OCI-LY1 (cell line): ENCODE data around the gene ANKRD33B.

Experiments
- H2AFZ ChIP-seq: fragments of 200-600 bp; sonication (generic), shearing (Covaris generic); 2 replicates; pipeline ENCODE4 v1.6.0; 2014; ENCODE audit warnings: antibody characterized with exemption, mild to moderate bottlenecking, low read length
- H3F3A ChIP-seq: fragments of 200-600 bp; sonication (generic), shearing (Covaris generic); 2 replicates; pipeline ENCODE4 v1.6.0; 2014; ENCODE audit warnings: mild to moderate bottlenecking, antibody characterized with exemption, low read length, moderate library complexity; ENCODE audit not compliant: insufficient read depth
- H3K27ac ChIP-seq: fragments of 200-600 bp; sonication (generic); 2 replicates; pipeline ENCODE4 v1.5.1; 2014; ENCODE audit warnings: low read length, mixed run types, mild to moderate bottlenecking, low read depth; ENCODE audit not compliant: poor library complexity, severe bottlenecking
- H3K27me3 ChIP-seq: fragments of 200-600 bp; sonication (generic); 2 replicates; pipeline ENCODE4 v1.6.0; 2014; ENCODE audit warnings: antibody characterized with exemption, mild to moderate bottlenecking, low read length, moderate library complexity; ENCODE audit not compliant: insufficient read depth
- H3K36me3 ChIP-seq: fragments of 200-600 bp; sonication (generic); 2 replicates; pipeline ENCODE4 v1.6.1; 2014; ENCODE audit warnings: mild to moderate bottlenecking, antibody characterized with exemption, low read length, moderate library complexity, mixed read lengths; ENCODE audit not compliant: insufficient read depth
- H3K4me1 ChIP-seq: fragments of 200-600 bp; sonication (generic); 2 replicates; pipeline ENCODE4 v1.5.1; 2014; ENCODE audit warnings: mild to moderate bottlenecking, low read length, moderate library complexity; ENCODE audit not compliant: insufficient read depth, severe bottlenecking
- H3K4me2 ChIP-seq: fragments of 200-600 bp; sonication (generic), shearing (Covaris generic); 2 replicates; pipeline ENCODE4 v1.6.1; 2014; ENCODE audit warnings: low read length
- H3K4me3 ChIP-seq: fragments of 200-600 bp; sonication (generic); 2 replicates; pipeline ENCODE4 v1.5.1; 2014; ENCODE audit warnings: low read length, low read depth, mild to moderate bottlenecking, mixed read lengths; ENCODE audit not compliant: poor library complexity, severe bottlenecking
- H3K79me2 ChIP-seq: fragments of 200-600 bp; shearing (Covaris generic); 2 replicates; pipeline ENCODE4 v1.6.1; 2016; ENCODE audit warnings: mixed run types, low read length, mixed read lengths; ENCODE audit not compliant: insufficient read depth
- H3K9ac ChIP-seq: fragments of 200-600 bp; sonication (generic), shearing (Covaris generic); 2 replicates; pipeline ENCODE4 v1.6.1; 2014; ENCODE audit warnings: mild to moderate bottlenecking, low read length, mixed read lengths
- H3K9me2 ChIP-seq: fragments of 200-600 bp; sonication (generic), shearing (Covaris generic); 2 replicates; pipeline ENCODE4 v1.6.1; 2014; ENCODE audit warnings: low read depth, mild to moderate bottlenecking, low read length, mixed read lengths
- H3K9me3 ChIP-seq: fragments of 200-600 bp; shearing (Covaris generic); 2 replicates; pipeline ENCODE4 v1.6.1; 2014; ENCODE audit warnings: low read length, mixed read lengths
- H4K20me1 ChIP-seq: fragments of 200-600 bp; sonication (generic), shearing (Covaris generic); 2 replicates; pipeline ENCODE4 v1.6.0; 2016; ENCODE audit warnings: mild to moderate bottlenecking, low read length; ENCODE audit not compliant: insufficient read depth
- CTCF ChIP-seq: fragments of 200-600 bp; sonication (generic), shearing (Covaris generic); IDR thresholded peaks from 2 replicates; pipeline ENCODE4 v1.5.1; 2017; ENCODE audit warnings: mild to moderate bottlenecking, antibody characterized with exemption, low read length, moderate library complexity, mixed read lengths
- EZH2 ChIP-seq: fragments of 200-600 bp; sonication (generic), shearing (Covaris generic); IDR thresholded peaks from 2 replicates; pipeline ENCODE4 v1.8.0; 2017; ENCODE audit warnings: borderline replicate concordance, mixed run types, mild to moderate bottlenecking, antibody characterized with exemption, low read length, moderate library complexity, mixed read lengths

Gene ANKRD33B

GRCh38 chr5:10595672-10596309 lies 31.9 kb downstream of the ANKRD33B start:
- Histone ChIP-seq H3K4me2 (no peak overlapping the region), H2AFZ (no peak overlapping the region), H4K20me1 (no peaks in the 10 kb centered on the region), H3F3A (no peaks in the 10 kb centered on the region), H3K79me2 (no peaks in the 10 kb centered on the region), H3K4me3 (no peak overlapping the region), H3K9ac (no peak overlapping the region), H3K36me3 (no peaks in the 10 kb centered on the region), H3K27ac (no peak overlapping the region), H3K27me3 (no peaks in the 10 kb centered on the region), H3K9me3 (no peaks in the 10 kb centered on the region), H3K9me2 (no peaks in the 10 kb centered on the region), H3K4me1 (no peaks in the 10 kb centered on the region)
- TF ChIP-seq EZH2 (no peak), CTCF (no peak)

- Histone ChIP-seq H3K4me1 (peaks cover 5% of the 10 kb centered on the region), H3K27ac (no peak overlapping the region)
Measured at GRCh38 chr5:10596310-10596703, 32.4 kb downstream of the ANKRD33B start.

GRCh38 chr5:10596886-10597451 lies 33.1 kb downstream of the ANKRD33B start:
- no peaks in the 10 kb centered on the region for H3K9me3 ChIP-seq
- peaks cover 8% of the 10 kb centered on the region for H3K4me1 ChIP-seq
- H3F3A ChIP-seq = no peaks in the 10 kb centered on the region
- no peak overlapping the region for H3K27ac ChIP-seq
- no peaks in the 10 kb centered on the region for H3K79me2 ChIP-seq
- no peaks in the 10 kb centered on the region for H3K9me2 ChIP-seq
- H3K9ac ChIP-seq = no peak overlapping the region
- no peak overlapping the region for H2AFZ ChIP-seq
- TF ChIP-seq CTCF (no peak), EZH2 (no peak)
- no peak overlapping the region for H3K4me2 ChIP-seq
- H3K27me3 ChIP-seq = 0 out of 2 replicates have a peak, but pooled peaks cover 3% of the 10 kb centered on the region
- H3K36me3 ChIP-seq = no peaks in the 10 kb centered on the region
- no peak overlapping the region for H3K4me3 ChIP-seq
- no peaks in the 10 kb centered on the region for H4K20me1 ChIP-seq

More at GRCh38 chr5:10596310-10596703, 32.4 kb downstream of the ANKRD33B start:
- H3F3A ChIP-seq = no peaks in the 10 kb centered on the region
- H2AFZ ChIP-seq = no peak overlapping the region
- no peak overlapping the region for H3K4me3 ChIP-seq
- H3K9ac ChIP-seq = no peak overlapping the region
- H3K36me3 ChIP-seq = no peaks in the 10 kb centered on the region
- no peaks in the 10 kb centered on the region for H3K79me2 ChIP-seq
- H3K4me2 ChIP-seq = no peak overlapping the region
- TF ChIP-seq EZH2 (no peak), CTCF (no peak)
- H3K9me2 ChIP-seq = no peaks in the 10 kb centered on the region
- no peaks in the 10 kb centered on the region for H4K20me1 ChIP-seq
- no peaks in the 10 kb centered on the region for H3K27me3 ChIP-seq
- H3K9me3 ChIP-seq = no peaks in the 10 kb centered on the region
